Fibroblast of villous mesenchyme (primary cell): ENCODE data around the gene PCSK2. TPM values are rescaled to one million over a fixed set of nuclear protein-coding genes. Genes with fewer than 3 reads are reported as not detected.

Experiments used
- DNase-seq: peaks from one replicate; pipeline ENCODE4 v3.0.0-alpha.2; 2010; ENCODE audit warnings: low read depth
- H3K4me3 ChIP-seq: 2 replicates; pipeline ENCODE4 v1.5.1; 2011; ENCODE audit warnings: low read depth, mild to moderate bottlenecking, low read length
- CTCF ChIP-seq: IDR thresholded peaks from 2 replicates; pipeline ENCODE4 v1.5.1; 2012; ENCODE audit warnings: low read depth, mild to moderate bottlenecking, low read length; ENCODE audit not compliant: insufficient read depth
- total RNA-seq: library from RNA; depleted of rRNA; stranded (reverse); fragments of >200 nt; gene quantifications from 2 replicates; pipeline ENCODE4 v1.2.3, GENCODE V29; 2012

The PCSK2 gene
- total RNA-seq, 1 donor, result not detected

GRCh38 chr20:17421493-17421892, 194.7 kb downstream of the PCSK2 start:
- no peak for TF ChIP-seq CTCF
- no peak for DNase-seq
- H3K4me3 ChIP-seq, result no peak overlapping the region

- no peak for TF ChIP-seq CTCF
- DNase-seq, result no peak
- H3K4me3 ChIP-seq, result no peak overlapping the region
These were observed 196.9 kb downstream of the PCSK2 start for GRCh38 chr20:17423782-17424181.

GRCh38 chr20:17427638-17428037, 200.8 kb downstream of the PCSK2 start:
- no peak for DNase-seq
- TF ChIP-seq CTCF, result no peak
- H3K4me3 ChIP-seq, result no peak overlapping the region

GRCh38 chr20:17430125-17430950, 203.5 kb downstream of the PCSK2 start:
- DNase-seq, result no peak
- H3K4me3 ChIP-seq, result no peak overlapping the region
- no peak for TF ChIP-seq CTCF

- DNase-seq, result peak; percentile 50
- no peak overlapping the region for H3K4me3 ChIP-seq
- TF ChIP-seq CTCF, result peak; percentile 88
These were observed 205.0 kb downstream of the PCSK2 start for GRCh38 chr20:17431621-17432364.

GRCh38 chr20:17436664-17437063, 209.8 kb downstream of the PCSK2 start:
- no peak for DNase-seq
- no peak for TF ChIP-seq CTCF
- no peak overlapping the region for H3K4me3 ChIP-seq
